K562 (cell line): Measurements from ENCODE around the gene ZNHIT6. TPM values are rescaled to one million over a fixed set of nuclear protein-coding genes. Genes with fewer than 3 reads are reported as not detected.

Experiments
- ARHGAP35 ChIP-seq: fragments of 450-650 bp; IDR thresholded peaks from 2 replicates; pipeline ENCODE4 v1.6.1; 2018; ENCODE audit not compliant: partially characterized antibody
- ARID3A ChIP-seq: IDR thresholded peaks from 2 replicates; pipeline ENCODE4 v1.6.1; 2012; ENCODE audit warnings: low read depth, low read length, improper control_type of control experiment, borderline replicate concordance
- CBX3 ChIP-seq, 2 experiments: IDR thresholded peaks; 1 replicate in 1 of 2; 2 replicates in 1 of 2; pipeline ENCODE4 v1.6.1; 2012; ENCODE audit warnings: inconsistent platforms in 2 of 2, low read length in 2 of 2, borderline replicate concordance in 1 of 2, control low read depth in 1 of 2
- ERF ChIP-seq: fragments of 450-650 bp; formaldehyde crosslinking; IDR thresholded peaks from 2 replicates; pipeline ENCODE4 v1.4.0; 2020; ENCODE audit warnings: mild to moderate bottlenecking, mixed read lengths
- HOMEZ ChIP-seq: fragments of 250-450 bp; sonication (Bioruptor Pico); IDR thresholded peaks from 2 replicates; pipeline ENCODE4 v1.4.0; 2020; ENCODE audit warnings: mild to moderate bottlenecking, moderate library complexity
- MGA ChIP-seq: fragments of 450-650 bp; IDR thresholded peaks from 2 replicates; pipeline ENCODE4 v1.6.1; 2016; ENCODE audit warnings: mild to moderate bottlenecking, moderate library complexity
- NONO ChIP-seq, 2 experiments: fragments of 200-400 bp in 1 of 2; fragments of 450-650 bp in 1 of 2; formaldehyde crosslinking in 1 of 2; IDR thresholded peaks; 2 replicates each; pipeline ENCODE4 v1.6.1; 2017; ENCODE audit warnings: low read depth in 2 of 2, mild to moderate bottlenecking in 2 of 2, moderate library complexity in 2 of 2, low read length in 1 of 2
- NR2F6 ChIP-seq: fragments of 450-650 bp; formaldehyde crosslinking; IDR thresholded peaks from 2 replicates; pipeline ENCODE4 v1.4.0; 2020; ENCODE audit warnings: mild to moderate bottlenecking
- SAP30 ChIP-seq: fragments of 200-600 bp; sonication (generic); IDR thresholded peaks from 2 replicates; pipeline ENCODE4 v1.6.1; 2012; ENCODE audit warnings: borderline replicate concordance, low read depth, mild to moderate bottlenecking, moderate library complexity, low read length, control low read depth, inconsistent platforms; ENCODE audit not compliant: insufficient read depth, poor library complexity, severe bottlenecking
- TAF9B ChIP-seq: fragments of 450-650 bp; IDR thresholded peaks from 2 replicates; pipeline ENCODE4 v1.6.1; 2018; ENCODE audit warnings: mild to moderate bottlenecking; ENCODE audit not compliant: partially characterized antibody
- ZNF12 ChIP-seq: sonication (generic); formaldehyde crosslinking; IDR thresholded peaks from 2 replicates; pipeline ENCODE4 v1.4.0; 2020; ENCODE audit warnings: mild to moderate bottlenecking, missing genetic modification reagents
- ZNF184 ChIP-seq: sonication (generic); formaldehyde crosslinking; IDR thresholded peaks from 2 replicates; pipeline ENCODE4 v1.5.0; 2020; ENCODE audit warnings: missing genetic modification reagents
- ZNF830 ChIP-seq: fragments of 250-450 bp; sonication (Bioruptor Pico); IDR thresholded peaks from 2 replicates; pipeline ENCODE4 v1.5.0; 2021; ENCODE audit warnings: mild to moderate bottlenecking
- polyA plus RNA-seq, 8 experiments: library from polyadenylated mRNA; depleted of rRNA in 4 of 8; stranded (reverse) in 5 of 8; unstranded in 3 of 8; fragments of >200 nt; fragmentation: Nextera tagmentation in 2 of 8; fragmentation: Illumina TruSeq in 1 of 8; extraction: Ambion mirVana in 2 of 8; extraction: Trizol in 1 of 8; gene quantifications; 2 replicates each; pipeline versions ENCODE4 v1.2.1 to v1.2.3, GENCODE V29; 2011 to 2014; ENCODE audit warnings: inconsistent platforms in 1 of 8, missing spikeins in 1 of 8
- total RNA-seq, 7 experiments: library from RNA; depleted of rRNA in 6 of 7; stranded (reverse); fragments of >200 nt in 6 of 7; fragmentation: Illumina TruSeq in 2 of 7; extraction: Trizol in 2 of 7; gene quantifications; 2 replicates each; pipeline versions ENCODE4 v1.2.1 to v1.2.3, GENCODE V29; 2011 to 2021; ENCODE audit warnings: low replicate concordance in 1 of 7

Gene ZNHIT6
- total and polyA plus RNA-seq, 9 of the 15 experiments (the other 6 are each of a cell fraction or from before 2014, with no cell fraction given): 15.4 to 37.6 (median 21.7) TPM

- TF ChIP-seq MGA: no peak
- TF ChIP-seq NR2F6: no peak
- TF ChIP-seq NONO (IDR thresholded peaks at IDR 0.05; ENCODE audit: low read depth in 2 of 2, low read length in 1 of 2): no peak
- TF ChIP-seq CBX3 (IDR thresholded peaks at IDR 0.05; ENCODE audit: borderline replicate concordance in 1 of 2, low read length in 2 of 2): no peak
- TF ChIP-seq ARHGAP35: no peak
- no peak for TF ChIP-seq ZNF830 (CRISPR knock-in tag)
- no peak for TF ChIP-seq SAP30
- TF ChIP-seq ERF (CRISPR knock-in tag): no peak
- no peak for TF ChIP-seq ARID3A
- TF ChIP-seq ZNF12: no peak
- TF ChIP-seq TAF9B: no peak
- TF ChIP-seq ZNF184: no peak
- no peak for TF ChIP-seq HOMEZ (CRISPR knock-in tag)
Observed at GRCh38 chr1:85718678-85719340, 10.6 kb upstream of the ZNHIT6 start (continued).
